HEK293T (cell line): ENCODE data around the gene DCHS2.

Source experiments
- BHLHE40 ChIP-seq: fragments of 450-650 bp; IDR thresholded peaks from 2 replicates; pipeline ENCODE4 v1.6.1; 2016; ENCODE audit warnings: mild to moderate bottlenecking, moderate library complexity, borderline replicate concordance
- CTBP1 ChIP-seq: fragments of 450-650 bp; IDR thresholded peaks from 2 replicates; pipeline ENCODE4 v1.6.1; 2016; ENCODE audit warnings: borderline replicate concordance
- TARDBP ChIP-seq: fragments of 450-650 bp; IDR thresholded peaks from 2 replicates; pipeline ENCODE4 v1.6.1; 2016

GRCh38 chr4:154475820-154476219, 15.8 kb downstream of the DCHS2 start:
- TF ChIP-seq BHLHE40 (no peak), CTBP1 (no peak), TARDBP (no peak)
